ENCODE data around the gene LIPN. TPM values are rescaled to one million over a fixed set of nuclear protein-coding genes. Genes with fewer than 3 reads are reported as not detected.
"Not testable (repeated sequence)": the region's sequence is repeated elsewhere in the genome, so short reads cannot be mapped to it uniquely, and the experiment has no call there.

LIPN gene
- total RNA-seq, 1 donor from 2014 or later: not detected

DNA sequence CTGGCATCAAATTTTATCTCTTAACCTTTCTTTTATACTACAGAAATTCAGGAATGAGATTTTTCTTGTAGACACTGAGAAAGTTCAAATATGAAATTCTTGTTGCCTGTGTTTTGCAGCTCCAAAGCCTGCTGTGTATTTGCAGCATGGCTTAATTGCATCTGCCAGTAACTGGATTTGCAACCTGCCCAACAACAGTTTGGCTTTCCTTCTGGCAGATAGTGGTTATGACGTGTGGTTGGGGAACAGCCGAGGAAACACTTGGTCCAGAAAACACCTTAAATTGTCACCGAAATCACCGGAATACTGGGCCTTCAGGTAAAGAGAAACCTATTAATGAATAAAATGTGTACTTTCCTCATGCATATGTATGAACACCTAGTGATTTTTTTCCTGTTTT lies 29.0 kb upstream of the LIPN start:
- no peaks in the 10 kb centered on the region for H3K4me1 ChIP-seq
- no peaks in the 10 kb centered on the region for H3K36me3 ChIP-seq
- no peak for TF ChIP-seq POLR2A (IDR thresholded peaks at IDR 0.05)
- TF ChIP-seq, protein P1, sequence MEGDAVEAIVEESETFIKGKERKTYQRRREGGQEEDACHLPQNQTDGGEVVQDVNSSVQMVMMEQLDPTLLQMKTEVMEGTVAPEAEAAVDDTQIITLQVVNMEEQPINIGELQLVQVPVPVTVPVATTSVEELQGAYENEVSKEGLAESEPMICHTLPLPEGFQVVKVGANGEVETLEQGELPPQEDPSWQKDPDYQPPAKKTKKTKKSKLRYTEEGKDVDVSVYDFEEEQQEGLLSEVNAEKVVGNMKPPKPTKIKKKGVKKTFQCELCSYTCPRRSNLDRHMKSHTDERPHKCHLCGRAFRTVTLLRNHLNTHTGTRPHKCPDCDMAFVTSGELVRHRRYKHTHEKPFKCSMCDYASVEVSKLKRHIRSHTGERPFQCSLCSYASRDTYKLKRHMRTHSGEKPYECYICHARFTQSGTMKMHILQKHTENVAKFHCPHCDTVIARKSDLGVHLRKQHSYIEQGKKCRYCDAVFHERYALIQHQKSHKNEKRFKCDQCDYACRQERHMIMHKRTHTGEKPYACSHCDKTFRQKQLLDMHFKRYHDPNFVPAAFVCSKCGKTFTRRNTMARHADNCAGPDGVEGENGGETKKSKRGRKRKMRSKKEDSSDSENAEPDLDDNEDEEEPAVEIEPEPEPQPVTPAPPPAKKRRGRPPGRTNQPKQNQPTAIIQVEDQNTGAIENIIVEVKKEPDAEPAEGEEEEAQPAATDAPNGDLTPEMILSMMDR (IDR thresholded peaks at IDR 0.05): no peak
- no peak for TF ChIP-seq POLR2AphosphoS5 (IDR thresholded peaks at IDR 0.05; ENCODE audit: insufficient read depth in 1 of 2, low read depth in 1 of 2)
- DNase-seq (ENCODE audit: extremely low spot score in 2 of 2): no peak
- no peaks in the 10 kb centered on the region for H3K27me3 ChIP-seq
- H3K9me3 ChIP-seq: no peaks in the 10 kb centered on the region
- intact Hi-C loops (cut with DNase I): no loop called here
- H3K4me3 ChIP-seq: no peak overlapping the region
- H3K27ac ChIP-seq: no peak overlapping the region

DNA sequence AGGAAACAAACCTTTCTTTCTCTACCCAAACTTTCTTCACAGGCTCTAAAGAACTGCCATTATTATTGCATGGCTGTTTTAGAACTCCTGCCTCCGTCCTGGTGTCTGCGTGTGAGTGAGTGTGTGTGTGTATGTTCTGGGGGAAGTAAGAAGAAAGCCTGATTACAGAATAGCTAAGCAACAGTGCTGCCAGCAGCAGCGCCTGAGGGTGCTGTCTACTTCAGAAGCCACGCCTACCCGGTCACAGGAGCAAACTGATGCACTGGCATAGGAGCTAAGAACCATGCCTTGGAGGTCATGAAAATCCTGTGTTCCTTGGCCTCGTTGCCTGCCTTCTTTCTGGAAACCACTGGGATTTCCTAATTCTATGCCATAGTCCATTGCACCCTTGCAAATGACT lies 28.5 kb upstream of the LIPN start:
- Histone ChIP-seq H3K27ac (no peak overlapping the region), H3K4me3 (no peak overlapping the region), H3K4me1 (no peaks in the 10 kb centered on the region), H3K36me3 (no peaks in the 10 kb centered on the region), H3K27me3 (no peaks in the 10 kb centered on the region), H3K9me3 (no peaks in the 10 kb centered on the region)
- intact Hi-C loops (cut with DNase I): no loop called here
- TF ChIP-seq POLR2A (IDR thresholded peaks at IDR 0.05) (no peak), POLR2AphosphoS5 (IDR thresholded peaks at IDR 0.05; ENCODE audit: insufficient read depth in 1 of 2, low read depth in 1 of 2) (no peak)
- TF ChIP-seq, protein P1 (IDR thresholded peaks at IDR 0.05): no peak
- no peak for DNase-seq (ENCODE audit: extremely low spot score in 2 of 2)

DNA sequence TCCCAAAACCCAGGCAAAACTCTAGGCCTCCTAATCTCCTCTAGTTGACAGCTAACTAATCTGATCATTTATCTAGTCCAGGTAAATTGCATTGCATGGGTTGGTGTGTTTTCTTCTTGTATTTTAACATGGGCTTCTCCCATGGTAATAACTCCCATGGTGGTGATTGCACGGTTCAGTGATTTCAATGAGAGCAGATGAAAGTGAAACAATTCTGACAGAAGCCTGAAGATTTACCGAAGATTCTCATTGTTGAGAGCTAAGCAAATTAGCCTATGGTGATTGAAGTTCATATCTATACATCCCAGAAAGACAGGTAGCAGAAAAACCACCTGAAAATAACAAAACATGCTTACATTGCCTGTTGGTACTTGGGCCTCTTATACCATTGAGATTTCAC lies 26.6 kb upstream of the LIPN start:
- Histone ChIP-seq H3K9me3 (no peaks in the 10 kb centered on the region), H3K4me1 (no peaks in the 10 kb centered on the region), H3K27ac (no peak overlapping the region), H3K4me3 (no peak overlapping the region), H3K27me3 (no peaks in the 10 kb centered on the region), H3K36me3 (no peaks in the 10 kb centered on the region)
- no peak for DNase-seq (ENCODE audit: extremely low spot score in 2 of 2)
- intact Hi-C loops (cut with DNase I): no loop called here
- TF ChIP-seq POLR2AphosphoS5 (IDR thresholded peaks at IDR 0.05; ENCODE audit: insufficient read depth in 1 of 2, low read depth in 1 of 2) (no peak), POLR2A (IDR thresholded peaks at IDR 0.05) (no peak)
- TF ChIP-seq, protein P1 (IDR thresholded peaks at IDR 0.05): no peak

DNA sequence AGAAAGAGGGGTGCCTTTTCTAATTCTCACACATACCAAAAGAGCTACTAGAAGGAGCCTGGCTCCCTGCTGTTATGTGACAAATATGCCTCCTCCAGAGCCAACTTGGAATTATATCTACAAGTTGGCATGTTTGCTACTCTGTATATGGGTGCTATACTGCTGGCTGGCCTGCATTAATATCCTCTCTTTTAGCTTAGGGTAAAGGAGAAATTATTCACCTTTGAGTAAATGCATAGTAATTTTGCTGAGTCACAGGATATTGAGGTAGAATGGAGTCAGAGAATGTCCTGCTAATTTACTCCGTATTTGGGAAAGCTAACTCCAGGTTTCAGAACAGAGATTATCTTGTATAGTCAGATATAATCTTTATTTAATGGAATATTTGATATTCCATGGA lies 24.2 kb upstream of the LIPN start:
- no peak overlapping the region for H3K4me3 ChIP-seq
- no peaks in the 10 kb centered on the region for H3K36me3 ChIP-seq
- TF ChIP-seq POLR2A (IDR thresholded peaks at IDR 0.05) (no peak), POLR2AphosphoS5 (IDR thresholded peaks at IDR 0.05; ENCODE audit: insufficient read depth in 1 of 2, low read depth in 1 of 2) (no peak)
- TF ChIP-seq, protein P1 (IDR thresholded peaks at IDR 0.05): no peak
- no peaks in the 10 kb centered on the region for H3K9me3 ChIP-seq
- H3K27me3 ChIP-seq: no peaks in the 10 kb centered on the region
- no peak for DNase-seq (ENCODE audit: extremely low spot score in 2 of 2)
- no peaks in the 10 kb centered on the region for H3K4me1 ChIP-seq
- intact Hi-C loops (cut with DNase I): no loop called here
- H3K27ac ChIP-seq: no peak overlapping the region

DNA sequence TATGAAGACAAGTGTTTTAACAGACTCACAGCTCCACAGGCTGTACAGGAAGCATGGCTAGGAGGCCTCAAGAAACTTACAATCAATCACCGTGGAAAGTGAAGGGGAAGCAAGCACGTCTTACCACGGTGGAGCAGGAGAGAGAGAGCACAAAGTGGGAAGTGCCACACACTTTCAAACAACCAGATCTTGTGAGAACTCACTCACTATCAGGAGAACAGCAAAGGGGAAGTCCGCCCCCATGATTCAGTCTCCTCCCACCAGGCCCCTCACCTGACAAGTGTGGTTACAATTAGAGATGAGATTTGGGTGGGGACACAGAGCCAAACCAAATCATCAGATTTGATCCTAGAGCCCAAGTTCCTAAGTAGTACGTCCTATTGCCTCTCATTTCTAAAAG lies 17.9 kb upstream of the LIPN start:
- H3K9me3 ChIP-seq; H3K27me3 ChIP-seq; H3K36me3 ChIP-seq; H3K4me1 ChIP-seq; H3K27ac ChIP-seq; H3K4me3 ChIP-seq; intact Hi-C loops (cut with DNase I); DNase-seq (ENCODE audit: extremely low spot score in 2 of 2): not testable (repeated sequence)

DNA sequence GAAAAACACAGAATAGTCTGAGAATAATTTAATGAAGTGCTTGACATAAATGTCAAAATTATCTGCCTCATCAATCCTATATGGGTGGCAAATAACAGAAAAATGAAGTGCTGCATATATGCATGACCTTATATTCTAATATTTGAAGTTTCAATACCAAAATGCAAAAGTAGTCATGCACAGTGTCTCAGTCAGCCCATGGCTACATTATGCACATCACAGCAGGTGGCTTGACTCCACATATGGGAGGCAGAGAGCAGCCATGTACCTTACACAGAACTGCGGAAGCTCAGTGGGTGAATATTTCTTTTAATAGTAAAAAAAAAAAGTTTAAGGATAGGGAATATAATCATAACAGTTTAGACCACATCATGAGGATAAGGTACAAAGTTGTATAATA lies 17.4 kb upstream of the LIPN start:
- Histone ChIP-seq H3K27me3 (no peaks in the 10 kb centered on the region), H3K4me3 (no peak overlapping the region), H3K9me3 (peaks cover 4% of the 10 kb centered on the region), H3K27ac (no peak overlapping the region), H3K36me3 (no peaks in the 10 kb centered on the region), H3K4me1 (no peaks in the 10 kb centered on the region)
- intact Hi-C loops (cut with DNase I): no loop called here
- TF ChIP-seq, protein P1 (IDR thresholded peaks at IDR 0.05): no peak
- TF ChIP-seq POLR2AphosphoS5 (IDR thresholded peaks at IDR 0.05; ENCODE audit: insufficient read depth in 1 of 2, low read depth in 1 of 2): no peak
- TF ChIP-seq POLR2A (IDR thresholded peaks at IDR 0.05): no peak
- no peak for DNase-seq (ENCODE audit: extremely low spot score in 2 of 2)

All from vagina (tissue), 2 donors.